Measurements from ENCODE around the gene RELN.
"Not testable (repeated sequence)": the region's sequence is repeated elsewhere in the genome, so short reads cannot be mapped to it uniquely, and the experiment has no call there.

Gene RELN

DNA sequence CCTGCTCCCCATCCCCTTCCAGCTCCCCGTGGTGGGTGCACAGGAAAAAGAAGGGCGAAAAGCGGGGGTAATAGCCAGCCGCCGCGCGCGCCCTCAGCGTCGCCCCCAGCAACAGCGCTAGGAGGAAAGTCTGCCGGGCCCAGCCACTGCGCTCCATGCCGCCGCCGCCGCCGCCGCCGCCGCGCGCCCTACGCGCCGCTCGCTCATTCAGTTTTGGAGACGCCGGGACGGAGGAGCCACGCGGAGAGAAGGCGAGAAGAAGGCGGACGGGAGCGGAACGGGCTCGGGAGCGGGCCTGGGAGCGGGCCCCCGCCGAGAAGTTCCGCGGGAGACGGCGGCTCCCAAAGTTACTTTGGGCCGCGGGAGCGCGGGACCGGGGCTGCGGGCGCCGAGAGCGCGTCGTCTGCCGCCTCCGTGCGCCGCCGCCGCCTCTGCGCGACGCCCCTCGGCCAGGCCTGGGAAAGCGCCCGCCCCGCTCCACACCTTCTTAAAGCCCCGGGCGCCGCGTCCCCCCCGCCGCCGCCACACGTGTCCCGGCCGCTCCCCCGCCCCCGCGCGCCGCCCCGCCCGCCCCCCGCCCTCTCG lies at the start of gene RELN:
TSS of gene RELN (minus strand) at position 459 of the 585 bp plus-strand sequence. CDS start at position 157, 302 bp downstream.
- no peak for DNase-seq (ENCODE audit: low read depth, low spot score)

DNA sequence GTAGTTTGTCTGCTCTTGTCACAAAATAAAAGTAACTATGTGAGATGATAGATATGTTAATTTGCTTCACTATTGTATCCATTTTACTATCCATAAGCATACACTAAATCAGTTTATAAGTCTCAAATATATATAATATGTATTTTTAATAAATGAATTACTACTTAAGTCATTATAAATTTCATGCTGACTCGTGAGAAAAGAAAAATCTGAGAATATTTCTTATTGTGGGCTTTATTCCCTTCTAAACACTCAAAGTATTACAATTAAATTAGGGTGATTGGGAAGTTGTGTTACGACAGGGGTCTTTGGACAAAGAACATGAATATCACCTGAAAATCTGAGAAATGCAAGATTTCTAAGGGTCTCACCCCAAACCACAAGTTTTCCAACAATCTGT lies 48.7 kb upstream of the RELN start:
- DNase-seq (ENCODE audit: low read depth, low spot score) = no peak

DNA sequence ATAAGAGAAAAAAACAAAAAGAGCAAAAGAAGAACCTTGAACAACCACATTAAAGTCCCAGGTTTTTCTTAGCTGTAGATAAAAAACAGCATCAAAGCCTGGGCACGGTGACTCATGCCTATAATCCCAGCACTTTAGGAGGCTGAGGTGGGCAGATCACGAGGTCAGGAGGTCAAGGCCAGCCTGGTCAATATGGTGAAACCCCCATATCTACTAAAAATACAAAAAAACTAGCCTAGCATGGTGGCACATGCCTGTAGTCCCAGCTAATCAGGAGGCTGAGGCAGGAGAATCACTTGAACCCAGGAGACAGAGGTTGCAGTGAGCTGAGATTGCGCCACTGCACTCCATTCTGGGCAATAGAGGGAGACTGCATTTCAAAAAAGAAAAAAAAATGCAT lies 47.4 kb upstream of the RELN start:
- DNase-seq (ENCODE audit: low read depth, low spot score) = not testable (repeated sequence)

DNA sequence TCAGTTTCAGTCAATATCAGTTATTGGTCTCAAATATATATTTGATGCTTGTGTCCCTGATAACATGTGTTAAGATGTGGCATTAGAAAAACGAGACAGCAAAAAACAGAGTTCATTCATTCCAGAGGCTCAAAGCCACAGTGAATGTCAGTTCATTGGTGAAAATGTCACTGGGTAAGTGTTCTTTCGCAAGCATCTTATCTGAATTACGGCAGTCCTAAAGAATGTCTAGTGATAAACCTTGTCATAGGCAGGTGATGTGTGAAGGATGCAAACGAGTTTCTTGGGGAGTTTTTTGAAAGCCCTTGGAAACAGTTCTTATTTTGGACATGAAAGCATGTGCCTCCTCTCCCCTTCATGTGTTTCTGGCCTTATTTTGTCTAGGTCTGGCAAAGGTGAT lies 45.9 kb upstream of the RELN start:
- DNase-seq (ENCODE audit: low read depth, low spot score) = no peak

DNA sequence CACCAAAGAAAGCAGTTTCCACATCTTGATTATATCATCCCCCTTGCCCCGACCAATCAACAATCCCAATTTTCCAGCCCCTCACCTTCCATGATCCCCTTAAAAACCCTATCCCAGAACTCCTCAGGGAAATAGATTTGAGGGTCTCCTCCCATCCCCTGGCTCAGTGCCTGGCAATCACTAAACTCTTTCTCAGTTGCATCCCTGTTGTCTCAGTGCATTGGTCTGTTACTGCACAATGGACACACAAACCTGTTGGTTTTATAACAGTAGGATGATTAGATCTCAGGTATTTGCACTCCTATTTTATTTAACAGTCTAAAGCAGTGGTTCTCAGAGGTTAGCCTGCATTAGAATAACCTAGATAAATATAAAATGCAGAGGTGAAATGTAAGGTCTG lies 45.2 kb upstream of the RELN start:
- DNase-seq (ENCODE audit: low read depth, low spot score) = no peak

DNA sequence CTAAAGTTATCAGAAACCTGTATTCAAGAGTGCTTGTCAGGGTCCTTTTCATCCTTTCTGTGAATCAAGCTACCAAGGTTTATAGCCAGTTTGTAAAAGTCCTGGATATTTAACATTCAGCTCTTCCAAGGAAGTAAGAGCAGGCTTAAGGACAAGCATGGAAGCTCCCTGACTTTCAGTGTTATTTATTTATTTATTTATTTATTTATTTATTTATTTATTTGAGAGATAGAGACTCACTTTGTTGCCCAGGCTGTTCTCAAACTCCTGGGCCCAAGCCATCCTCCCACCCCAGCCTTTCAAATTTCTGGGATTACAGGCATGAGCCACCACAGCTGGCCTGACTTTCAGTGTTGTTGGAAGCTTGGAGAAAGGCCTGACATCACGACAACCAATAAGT lies 44.4 kb upstream of the RELN start:
- no peak for DNase-seq (ENCODE audit: low read depth, low spot score)

DNA sequence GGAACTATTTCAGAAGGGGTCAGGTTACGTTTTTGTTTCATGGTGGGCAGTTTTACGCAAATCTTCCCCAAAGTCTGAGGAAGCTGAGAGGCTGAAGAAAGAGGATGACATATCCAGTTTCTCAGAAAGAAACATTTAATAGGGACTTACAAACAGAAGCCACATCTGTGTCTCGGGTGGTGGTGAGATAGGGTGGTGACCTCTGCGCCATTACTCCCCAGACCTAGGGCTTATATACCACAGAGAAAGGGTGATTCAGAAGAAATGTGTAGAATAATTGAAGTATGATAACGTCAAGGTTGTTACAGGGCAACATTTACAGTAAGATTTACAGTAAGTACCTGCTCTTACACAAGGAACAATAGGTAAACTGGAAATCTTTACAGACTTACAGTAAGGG lies 43.0 kb upstream of the RELN start:
- no peak for DNase-seq (ENCODE audit: low read depth, low spot score)

DNA sequence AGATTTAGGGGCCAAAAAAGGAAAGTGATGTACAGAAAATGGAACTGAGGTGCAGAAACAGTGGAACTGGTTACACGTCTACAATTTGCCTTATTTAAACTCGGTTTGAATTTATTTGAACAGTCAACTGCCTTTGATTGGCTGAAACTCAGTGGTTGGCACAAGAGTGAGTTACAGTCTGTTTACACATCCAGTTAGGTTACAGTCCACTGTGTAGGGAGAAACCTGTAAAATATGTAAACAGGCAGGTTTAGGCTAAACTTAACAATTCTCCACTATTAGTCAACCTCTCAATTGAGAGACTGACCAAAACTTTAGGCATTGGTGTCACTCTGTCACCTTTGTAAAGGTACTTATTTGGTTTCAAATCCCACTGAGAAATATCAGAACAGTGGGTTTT lies 40.3 kb upstream of the RELN start:
- no peak for DNase-seq (ENCODE audit: low read depth, low spot score)

DNA sequence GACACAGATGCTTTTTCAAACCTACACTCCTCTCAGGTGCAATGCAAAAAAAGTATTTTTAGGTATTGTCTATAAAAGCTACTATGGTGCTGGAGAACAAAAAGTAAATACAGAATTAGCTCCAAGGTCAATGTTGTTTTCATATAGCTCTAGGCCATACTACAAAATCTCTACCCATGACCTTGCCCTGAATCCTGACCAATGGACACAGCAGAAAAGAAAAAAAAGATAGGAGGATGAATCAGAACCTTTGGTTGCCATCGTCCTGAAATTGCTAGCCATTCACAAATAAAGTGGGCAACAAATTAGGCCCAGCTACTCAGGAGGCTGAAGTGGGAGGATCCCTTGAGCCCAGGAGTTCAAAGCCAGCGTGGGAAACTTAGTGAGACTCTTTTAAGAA lies 35.2 kb upstream of the RELN start:
- DNase-seq (ENCODE audit: low read depth, low spot score) = no peak

DNA sequence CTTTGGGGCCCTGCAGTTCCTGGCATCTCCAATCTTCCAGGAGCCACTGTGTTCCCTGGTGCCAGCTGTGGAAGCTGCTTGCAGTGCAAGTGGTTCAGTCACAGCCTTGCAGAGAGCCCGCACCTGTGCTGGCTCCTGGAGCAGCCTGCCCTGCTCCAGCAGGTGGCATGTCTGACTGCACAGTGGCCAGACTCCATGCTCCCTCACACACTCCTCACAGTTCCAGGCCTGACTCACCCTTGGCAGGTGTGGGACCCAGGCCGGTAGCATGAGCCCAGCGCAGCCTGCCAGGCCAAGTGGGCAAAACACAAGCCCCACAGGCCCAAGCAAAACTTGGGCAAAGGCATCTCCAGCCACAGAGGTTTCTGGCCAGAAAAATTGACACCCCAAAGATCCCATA lies 33.6 kb upstream of the RELN start:
- no peak for DNase-seq (ENCODE audit: low read depth, low spot score)

DNA sequence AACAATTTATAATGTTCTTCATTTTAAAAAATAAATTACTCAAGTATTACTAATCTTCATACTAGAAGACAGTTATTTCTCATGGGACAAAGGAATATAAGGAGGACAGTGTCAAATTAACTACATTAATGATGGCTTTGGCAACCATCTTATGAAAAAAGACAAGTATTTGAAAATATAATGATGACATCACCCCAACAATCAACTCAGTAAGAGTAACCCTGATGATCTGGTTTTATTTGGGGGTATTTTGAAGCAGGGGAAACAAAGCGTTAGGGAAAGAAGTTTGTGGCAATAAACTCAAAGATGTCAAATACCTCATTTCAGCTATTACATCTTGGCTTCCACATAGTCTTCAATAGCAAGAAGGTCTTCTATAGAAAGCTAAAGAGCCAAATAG lies 29.0 kb upstream of the RELN start:
- DNase-seq (ENCODE audit: low read depth, low spot score) = no peak

DNA sequence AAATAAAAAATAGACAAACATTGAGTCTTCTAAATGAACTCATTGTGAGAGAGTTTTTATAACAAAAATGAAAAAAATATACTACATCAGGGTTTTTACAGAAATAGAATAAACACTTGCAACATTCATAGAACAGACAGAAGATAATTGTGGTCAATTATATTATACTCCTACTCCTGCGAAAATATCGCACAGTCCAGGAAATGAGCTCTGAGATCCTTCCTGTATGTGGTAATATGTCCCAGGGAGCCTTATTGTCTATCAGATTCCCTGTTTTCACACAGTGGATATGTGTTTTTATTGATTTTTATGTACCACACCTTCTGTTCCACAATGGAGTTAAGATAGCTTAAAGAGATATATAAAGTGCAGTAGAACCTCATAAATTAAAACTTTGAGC lies 27.5 kb upstream of the RELN start:
- DNase-seq (ENCODE audit: low read depth, low spot score) = no peak

DNA sequence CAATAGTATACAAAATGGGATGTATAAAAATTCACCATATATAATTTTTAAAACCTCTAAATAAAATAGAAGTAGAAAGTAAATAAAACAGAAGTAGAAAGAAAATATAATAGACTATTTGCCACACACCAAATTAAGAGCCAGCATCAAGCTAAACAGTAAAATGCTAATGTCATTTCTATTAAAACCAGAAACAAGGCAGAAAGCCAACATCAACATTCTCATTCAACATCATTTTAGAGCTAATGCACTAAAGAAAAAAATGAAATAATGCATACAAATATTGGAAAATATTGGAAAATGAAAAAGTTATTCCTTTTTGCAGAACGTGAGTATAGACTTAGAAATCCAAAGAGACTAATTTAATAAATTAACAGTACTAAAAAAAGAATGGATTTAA lies 23.4 kb upstream of the RELN start:
- no peak for DNase-seq (ENCODE audit: low read depth, low spot score)

DNA sequence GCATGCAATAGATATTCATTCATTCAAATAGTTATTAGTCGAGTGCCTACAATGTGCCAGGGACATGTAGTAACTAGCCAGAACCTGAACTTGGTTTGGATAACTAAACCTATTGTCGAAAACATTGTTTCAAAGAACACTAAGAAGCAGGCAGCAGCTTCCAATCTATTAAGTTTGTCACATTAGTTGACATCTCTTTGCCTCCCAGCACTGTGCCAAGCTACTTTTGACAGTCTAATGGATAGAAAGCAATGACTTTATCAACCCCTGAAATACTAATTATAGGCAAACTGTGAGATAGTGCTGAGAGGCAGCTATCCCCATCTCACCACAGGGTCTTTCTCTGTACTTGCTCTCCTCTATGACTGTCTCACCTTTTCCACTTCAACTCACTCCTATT lies 22.4 kb upstream of the RELN start:
- DNase-seq (ENCODE audit: low read depth, low spot score) = no peak

DNA sequence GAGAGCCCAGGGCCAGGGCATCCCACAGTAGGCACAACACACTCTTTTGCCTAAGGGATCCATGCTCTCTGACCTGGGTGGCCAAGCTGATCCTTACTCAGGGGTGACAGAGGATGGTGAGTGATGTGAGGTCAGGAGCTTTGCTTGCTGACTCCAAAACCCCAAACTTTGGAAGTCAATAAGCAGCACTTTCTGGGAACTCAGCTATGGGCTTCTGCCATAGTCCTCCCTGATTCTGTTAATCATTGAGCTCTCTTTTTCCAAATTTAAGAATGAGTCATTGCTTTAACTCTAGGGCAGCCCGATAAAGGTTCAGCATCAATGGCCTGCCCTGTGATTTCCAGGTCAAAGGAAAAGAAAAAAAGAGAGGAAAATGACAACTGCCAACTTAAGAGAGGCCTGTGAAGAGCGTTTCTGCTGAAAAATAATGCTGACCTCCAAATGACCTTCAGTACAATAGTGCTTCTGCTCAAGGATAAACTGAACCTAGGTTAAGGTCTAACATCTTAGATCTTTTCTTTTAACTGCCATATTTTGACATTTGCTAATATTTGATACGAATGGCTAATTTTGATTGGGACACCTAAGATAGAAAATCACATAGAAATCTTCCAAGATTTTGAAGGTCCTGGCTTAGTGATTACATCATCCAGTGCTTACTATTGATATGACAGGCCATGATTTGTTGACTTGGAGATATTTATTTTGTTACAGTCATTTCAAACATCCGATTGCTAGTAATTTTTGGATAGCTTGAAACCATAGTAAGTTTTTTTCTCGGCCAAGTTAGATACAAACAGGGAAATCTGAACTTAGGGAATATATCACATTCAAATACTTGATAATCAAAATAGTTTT lies 20.8 kb upstream of the RELN start:
- DNase-seq (ENCODE audit: low read depth, low spot score) = no peak

DNA sequence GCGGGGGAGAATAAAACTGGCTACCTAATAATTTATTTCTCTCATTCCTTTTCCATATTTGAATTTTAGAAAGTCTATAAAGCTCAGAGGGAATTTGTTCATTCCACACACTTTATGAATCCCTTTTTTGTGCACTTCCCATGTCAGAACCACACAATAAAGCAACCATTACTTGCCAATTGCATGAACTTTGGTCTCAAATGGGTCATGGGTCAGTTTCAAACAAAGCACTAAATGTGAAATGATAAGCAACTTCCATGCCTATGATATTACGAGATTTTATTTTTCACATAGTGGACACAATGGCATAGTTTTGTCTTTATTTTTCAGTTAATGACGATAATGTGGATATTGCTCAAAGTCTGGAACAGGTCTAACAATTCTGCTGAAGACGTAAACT lies 18.6 kb upstream of the RELN start:
- DNase-seq (ENCODE audit: low read depth, low spot score) = no peak

DNA sequence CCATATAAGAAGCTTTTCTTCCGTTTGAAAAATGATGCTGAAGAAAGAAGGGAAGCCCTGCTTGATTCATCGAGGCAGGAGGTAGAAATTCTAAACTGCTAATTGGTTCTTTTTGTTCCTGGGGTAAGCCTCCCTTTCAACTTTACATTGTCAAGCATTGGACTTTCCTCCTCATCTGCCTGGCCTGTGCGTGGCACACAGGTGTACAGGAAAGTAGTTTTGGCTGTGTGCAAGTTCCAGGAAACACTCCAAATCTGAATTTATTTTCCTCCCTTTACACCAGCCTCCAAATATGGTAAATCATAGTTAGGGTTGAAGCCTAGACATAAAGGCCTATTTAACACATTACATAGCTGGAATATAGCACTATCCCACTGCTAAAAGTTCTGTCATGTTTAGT lies 18.2 kb upstream of the RELN start:
- no peak for DNase-seq (ENCODE audit: low read depth, low spot score)

DNA sequence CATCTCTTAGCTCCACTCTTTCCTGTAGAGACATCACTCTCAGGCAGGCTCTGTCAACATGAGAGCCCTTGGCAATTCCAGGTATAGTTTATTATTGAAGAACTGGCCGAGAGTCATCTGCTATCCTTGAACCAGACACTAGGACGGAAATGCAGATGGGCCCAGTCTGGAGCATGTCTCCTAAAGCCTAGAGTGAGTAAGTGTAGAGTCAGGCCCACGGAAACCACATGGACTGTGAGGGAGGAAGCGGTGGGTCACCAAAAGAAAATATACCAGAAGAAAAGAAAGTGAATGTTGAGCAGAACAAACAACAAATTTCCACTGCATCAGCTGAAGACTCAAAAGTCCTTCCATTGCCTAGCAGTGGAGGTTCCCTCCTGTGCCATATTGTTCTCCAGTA lies 15.7 kb upstream of the RELN start:
- DNase-seq (ENCODE audit: low read depth, low spot score) = no peak

DNA sequence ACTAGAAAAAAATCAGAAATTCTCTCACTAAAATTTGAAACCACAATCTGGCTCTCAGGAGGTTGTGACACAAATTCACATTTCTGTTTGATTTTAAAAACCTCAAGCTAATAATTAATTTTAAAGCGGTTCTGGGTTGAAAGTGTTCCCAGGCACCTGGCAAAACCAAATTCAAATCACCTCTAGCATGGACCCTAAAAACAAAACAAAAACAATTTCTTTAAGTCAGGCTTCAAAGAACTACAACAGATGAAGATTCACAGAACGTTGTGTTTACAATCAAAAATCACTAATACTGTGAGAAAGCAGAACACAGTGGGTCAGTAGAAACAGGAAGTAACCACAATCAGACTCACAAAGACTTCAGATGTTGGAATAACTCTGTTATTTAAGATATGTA lies 7.2 kb upstream of the RELN start:
- DNase-seq (ENCODE audit: low read depth, low spot score) = no peak

DNA sequence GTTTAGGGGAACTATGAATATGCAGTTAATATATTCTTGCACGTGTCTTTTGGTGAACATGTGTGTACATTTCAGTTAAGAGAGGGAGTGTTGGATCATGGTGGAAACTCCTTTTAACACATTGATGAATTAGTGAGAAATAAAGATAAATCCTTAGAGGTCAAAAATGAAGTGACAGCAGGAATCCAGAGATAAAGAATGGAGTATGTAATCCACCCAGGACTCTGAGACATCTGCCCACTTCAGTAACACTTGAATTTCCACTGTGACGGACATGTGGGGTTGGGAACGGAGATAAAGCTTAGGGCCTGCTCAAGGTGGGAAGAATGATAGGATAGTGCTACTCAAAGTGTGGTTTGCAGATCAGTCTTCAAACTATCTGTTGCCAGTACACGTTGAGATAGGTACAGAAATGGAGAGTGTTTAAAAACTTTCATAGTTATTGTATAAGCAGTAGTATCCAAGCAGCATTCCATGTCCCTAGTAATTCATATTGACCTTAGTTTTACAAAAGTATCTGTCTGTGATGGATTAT lies 6.6 kb upstream of the RELN start:
- no peak for DNase-seq (ENCODE audit: low read depth, low spot score)

DNA sequence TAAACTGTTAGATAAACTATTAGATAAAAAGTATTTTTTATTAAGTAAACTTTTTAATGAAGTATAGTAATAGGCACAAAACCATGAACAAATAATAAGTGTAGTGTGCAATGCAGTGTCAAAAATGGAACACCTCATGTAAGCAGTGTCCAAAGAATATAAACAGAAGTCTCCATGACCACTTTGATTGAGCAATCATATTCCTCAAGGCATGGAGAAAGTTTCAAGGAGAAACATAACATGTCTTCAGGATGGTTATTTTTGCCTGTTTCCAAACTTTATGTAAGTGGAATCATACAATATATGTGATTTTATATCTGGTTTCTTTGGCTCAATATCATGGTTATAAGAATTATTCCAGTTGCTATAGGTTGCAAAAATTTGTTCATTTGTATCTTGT lies 6.1 kb upstream of the RELN start:
- DNase-seq (ENCODE audit: low read depth, low spot score) = no peak

DNA sequence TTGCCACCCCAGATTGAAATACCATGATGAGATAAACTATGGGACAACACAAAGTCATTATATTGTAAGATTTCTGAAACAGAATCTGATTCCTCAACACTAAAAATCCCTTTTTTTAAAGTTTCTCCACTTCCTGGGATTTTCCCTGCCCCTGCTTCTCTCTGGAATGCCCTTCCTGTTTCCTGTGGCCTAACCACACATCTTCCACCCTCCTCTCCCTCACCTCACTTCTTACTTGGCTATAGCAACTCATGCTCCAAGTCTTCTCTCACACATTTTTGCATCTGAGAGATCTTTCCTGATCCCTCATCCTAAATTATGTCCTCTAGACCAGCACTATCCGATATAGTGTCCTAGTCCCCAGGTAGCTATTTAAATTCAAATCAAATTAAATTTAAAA lies 4.1 kb upstream of the RELN start:
- no peak for DNase-seq (ENCODE audit: low read depth, low spot score)

DNA sequence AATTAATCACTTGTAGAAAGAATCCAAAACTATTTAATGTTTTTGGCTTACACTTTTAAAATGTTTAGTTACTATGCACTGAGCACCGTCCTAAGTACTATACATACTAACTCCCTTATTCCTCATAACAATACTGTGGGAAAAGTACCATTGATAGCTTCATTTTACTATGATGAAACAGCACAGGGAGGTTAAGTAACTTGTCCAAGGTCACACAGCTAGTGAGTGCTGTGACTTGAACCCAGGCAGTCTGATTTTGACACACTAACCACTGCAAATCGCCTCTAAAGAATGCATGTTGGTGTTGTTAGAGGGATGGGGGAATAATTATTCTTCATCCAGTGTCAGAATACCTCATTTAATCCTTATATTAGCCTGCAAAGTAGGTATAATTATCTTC lies 1.9 kb upstream of the RELN start:
- no peak for DNase-seq (ENCODE audit: low read depth, low spot score)
